CD4-positive, alpha-beta T cell treated with Interleukin-6 for 4 hours (primary cell): ENCODE measurements around the gene SORBS2.
"Not testable (repeated sequence)": the region's sequence is repeated elsewhere in the genome, so short reads cannot be mapped to it uniquely, and the experiment has no call there.

Source experiments
- DNase-seq: peaks from one replicate; pipeline ENCODE4 v3.0.0-alpha.2; 2020; ENCODE audit warnings: mixed read lengths

Gene SORBS2, protein sequence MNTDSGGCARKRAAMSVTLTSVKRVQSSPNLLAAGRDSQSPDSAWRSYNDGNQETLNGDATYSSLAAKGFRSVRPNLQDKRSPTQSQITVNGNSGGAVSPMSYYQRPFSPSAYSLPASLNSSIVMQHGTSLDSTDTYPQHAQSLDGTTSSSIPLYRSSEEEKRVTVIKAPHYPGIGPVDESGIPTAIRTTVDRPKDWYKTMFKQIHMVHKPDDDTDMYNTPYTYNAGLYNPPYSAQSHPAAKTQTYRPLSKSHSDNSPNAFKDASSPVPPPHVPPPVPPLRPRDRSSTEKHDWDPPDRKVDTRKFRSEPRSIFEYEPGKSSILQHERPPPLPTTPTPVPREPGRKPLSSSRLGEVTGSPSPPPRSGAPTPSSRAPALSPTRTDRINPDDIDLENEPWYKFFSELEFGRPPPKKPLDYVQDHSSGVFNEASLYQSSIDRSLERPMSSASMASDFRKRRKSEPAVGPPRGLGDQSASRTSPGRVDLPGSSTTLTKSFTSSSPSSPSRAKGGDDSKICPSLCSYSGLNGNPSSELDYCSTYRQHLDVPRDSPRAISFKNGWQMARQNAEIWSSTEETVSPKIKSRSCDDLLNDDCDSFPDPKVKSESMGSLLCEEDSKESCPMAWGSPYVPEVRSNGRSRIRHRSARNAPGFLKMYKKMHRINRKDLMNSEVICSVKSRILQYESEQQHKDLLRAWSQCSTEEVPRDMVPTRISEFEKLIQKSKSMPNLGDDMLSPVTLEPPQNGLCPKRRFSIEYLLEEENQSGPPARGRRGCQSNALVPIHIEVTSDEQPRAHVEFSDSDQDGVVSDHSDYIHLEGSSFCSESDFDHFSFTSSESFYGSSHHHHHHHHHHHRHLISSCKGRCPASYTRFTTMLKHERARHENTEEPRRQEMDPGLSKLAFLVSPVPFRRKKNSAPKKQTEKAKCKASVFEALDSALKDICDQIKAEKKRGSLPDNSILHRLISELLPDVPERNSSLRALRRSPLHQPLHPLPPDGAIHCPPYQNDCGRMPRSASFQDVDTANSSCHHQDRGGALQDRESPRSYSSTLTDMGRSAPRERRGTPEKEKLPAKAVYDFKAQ (N-terminal part only)

DNA sequence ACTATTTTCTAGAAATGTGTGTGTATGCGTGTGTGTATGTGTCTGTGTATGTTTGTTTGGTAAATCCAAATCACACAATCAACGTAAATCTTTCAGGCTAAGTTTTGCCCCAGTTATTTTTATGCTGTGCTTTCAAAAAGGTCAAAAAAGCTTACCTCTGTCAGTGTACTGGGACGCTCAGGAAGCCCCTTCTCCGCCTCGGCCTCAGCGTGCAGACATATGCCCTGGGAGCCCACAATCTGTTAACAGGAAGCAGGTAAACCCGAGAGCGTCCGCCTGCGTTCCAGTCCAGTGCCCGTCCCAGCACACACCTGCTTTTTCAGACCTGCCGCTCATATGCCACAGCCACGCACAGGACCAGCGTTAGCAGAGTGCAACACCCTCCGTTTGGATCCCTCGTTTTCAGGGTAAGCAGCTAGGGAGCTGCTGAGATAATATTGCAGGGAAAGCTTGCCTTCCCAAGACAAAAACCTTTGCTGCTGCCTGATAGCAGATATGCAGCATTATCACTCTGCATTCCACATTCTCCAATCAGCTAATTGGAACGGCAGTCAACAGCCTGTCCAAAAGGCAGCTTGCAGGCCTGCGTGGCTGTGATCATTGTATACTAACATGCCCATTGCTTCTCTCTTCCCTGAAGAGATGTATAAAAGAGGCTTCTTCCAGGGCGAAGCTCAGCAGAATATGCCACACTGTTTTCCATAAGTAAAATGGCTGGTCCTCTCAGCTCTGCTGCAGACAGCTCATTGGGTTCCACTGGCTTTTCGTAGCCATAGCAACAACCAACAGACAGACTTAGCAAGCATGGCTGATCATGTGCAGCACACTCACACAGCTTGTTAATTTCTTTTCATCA, at the start of gene SORBS2:
Gene SORBS2 (minus strand): TSS at position 686 of the 856 bp plus-strand sequence. CDS start 121,623 bp downstream, outside the sequence.
- no peak for DNase-seq

DNA sequence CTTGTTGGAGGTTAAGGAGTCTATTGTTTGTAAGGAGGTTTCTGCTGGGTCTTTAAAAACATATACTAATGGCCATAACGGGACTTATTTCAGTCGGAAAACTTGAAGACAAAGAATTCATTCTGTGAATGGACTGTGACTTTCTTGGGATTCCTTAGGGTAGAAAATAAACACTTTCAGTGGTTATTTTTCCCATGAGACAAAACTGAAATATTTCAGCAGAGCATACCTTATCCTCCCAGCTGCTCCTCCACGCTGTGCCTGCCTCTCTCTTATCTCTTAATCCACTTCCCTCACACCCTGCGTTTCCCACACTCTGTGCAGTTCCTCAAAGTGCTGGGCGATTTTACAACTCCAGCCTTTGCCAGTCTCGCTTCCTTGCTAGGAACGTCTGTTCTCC, 47.1 kb upstream of the SORBS2 start:
- no peak for DNase-seq

DNA sequence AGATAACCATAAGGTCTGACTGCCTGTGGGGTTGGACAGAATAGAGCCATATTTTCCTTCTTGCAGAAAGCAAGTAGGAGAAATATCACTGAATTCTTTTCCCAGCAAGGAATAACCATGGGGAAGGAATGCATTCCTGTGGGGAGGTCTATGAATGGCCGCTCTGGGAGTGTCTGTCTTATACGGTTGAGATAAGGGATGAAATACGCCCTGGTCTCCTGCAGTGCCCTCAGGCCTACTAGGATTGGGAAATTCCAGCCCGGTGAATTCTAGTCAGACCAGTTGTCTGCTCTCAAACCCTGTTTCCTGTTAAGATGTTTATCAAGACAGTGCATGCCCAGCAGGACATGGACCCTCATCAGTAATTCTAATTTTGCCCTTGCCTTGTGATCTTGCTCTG, 45.6 kb upstream of the SORBS2 start:
- not testable (repeated sequence) for DNase-seq

DNA sequence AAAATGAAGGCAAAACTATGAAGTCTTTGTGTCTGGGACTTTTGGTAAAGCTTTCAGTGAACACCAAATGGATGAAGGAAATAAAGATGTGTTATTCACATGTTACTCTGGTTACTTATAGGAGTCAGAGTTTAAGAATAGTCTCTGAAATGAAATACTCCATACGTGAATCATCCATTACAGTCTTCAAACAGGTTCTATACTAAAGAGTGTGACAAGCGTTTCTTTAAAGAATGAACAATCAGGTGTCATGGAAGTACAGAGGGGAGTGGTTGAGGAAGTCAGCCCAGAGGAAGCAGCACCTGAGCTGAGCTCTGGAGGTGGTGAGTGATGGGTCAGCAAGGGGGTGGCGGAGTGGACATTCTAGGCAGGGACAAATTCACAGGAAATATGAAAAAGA, 41.8 kb upstream of the SORBS2 start:
- DNase-seq = no peak

DNA sequence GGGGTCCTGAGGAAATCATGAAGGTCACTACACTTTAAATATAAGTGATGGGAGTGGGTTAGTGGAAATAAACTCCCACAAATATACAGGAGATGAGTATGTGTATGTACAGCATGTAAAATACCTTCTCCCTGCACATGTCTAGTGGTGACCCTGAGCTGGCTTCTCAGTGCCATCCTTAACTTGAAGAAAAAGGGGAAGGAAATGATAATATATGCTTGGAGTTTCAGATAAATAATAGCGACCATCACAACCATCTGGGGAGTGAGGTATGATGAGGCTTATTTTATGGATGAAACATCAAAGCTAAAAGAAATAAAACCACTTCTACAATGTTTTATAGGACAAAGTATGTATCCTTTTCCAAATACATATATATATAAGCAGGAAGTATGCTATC, 41.0 kb upstream of the SORBS2 start:
- no peak for DNase-seq

DNA sequence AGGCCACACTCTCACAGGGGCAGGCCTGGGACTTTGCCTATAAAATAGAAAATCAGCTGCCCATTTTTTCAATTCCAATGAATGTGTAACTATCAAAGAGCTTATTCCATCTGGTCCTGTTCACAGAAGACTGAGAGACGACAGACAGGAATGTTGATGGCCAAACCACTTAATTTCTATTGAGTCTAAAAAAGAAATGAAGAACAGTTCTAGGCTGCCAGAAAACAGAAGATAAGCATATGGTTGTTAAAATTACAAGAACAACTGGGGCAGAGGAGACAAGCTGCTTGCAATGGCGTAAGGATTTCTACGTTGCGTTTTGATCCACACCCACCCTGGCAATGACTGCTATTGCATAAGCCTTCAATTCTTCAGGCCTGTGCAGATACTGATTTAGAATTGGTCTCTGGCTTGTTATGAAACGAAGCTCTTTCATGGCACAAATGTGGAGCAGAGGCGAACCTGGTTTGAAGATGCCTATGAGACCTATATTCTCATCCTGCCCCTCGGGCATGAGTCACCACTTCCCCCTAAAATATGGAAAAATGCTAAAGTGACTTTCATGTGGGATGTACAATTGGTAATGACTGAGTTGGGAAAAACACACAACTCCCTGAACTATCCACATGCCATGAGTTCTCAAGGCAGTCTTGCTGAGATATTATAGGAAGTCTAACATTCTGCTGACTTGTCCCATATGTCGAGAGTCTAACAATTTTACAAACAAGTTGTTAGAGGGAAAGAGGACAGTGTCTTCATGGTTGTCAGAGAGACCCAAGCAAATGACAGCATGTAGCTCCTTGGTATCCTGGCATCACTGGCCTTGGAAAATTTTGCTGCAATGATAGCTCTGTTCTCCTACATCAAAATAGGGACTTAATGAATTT, 37.9 kb upstream of the SORBS2 start:
- DNase-seq = no peak

DNA sequence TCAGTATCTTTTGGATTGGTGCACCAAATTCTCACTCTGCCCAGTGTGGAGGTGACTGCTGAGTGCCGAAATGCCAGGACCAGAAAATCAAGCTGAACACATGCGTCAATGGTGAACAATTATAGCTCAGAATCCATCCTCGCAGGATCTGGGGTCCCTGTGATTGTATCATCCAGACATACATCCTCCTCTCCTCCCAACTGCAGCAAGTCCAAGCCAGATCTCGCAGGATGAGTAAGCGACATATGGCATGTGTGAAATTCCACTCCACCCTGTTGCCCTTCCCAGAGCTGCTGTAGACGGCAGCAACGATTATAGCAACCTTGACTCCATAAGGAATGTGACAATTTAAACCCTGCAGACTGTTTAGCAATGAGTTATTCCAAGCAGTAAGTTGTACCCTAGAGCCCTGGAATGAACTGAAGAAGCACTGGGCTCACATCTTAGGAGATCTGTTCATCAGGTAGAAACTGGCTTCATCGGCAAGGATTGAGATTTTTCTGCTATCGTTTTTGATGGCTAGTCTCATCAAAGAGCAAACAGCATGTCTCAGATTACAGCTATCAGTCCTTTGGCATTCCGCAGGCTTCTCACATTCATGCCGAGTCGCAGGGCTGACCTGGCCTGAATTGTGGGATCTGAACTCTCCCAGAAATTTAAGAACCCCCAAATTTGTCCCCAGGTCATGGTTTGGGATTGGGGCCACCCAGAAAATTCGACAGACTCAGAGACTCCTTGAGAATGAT, 35.5 kb upstream of the SORBS2 start:
- DNase-seq = no peak

DNA sequence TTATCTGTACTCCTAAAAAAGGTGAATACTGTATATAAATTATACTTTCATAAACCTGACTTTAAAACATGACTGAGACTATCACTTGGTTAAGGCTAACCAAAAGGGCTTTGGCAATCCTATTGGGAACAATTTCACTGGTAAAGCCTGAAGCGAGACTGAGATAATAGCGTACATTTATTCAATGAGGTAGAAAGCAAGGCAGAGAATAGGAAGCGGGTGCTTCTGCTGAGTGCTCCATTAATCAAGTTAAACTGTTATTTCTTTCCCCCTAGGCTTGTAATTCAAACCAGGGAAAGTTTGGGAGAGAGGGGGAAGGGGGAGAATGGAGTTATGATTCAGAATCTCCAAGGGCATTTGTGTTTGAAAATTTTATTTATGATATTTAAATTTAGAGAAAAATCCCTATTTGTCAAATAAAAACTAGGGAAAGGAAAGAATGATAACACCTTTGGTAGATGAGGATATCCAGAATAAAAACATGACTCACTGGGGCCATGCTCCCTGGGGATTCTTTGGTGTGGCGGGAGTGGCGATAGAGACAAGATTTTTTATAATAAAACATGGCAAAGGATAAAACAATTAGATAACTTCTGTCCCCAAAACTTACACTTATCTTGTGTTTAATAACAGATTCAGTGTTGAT, 34.6 kb upstream of the SORBS2 start:
- DNase-seq = no peak

DNA sequence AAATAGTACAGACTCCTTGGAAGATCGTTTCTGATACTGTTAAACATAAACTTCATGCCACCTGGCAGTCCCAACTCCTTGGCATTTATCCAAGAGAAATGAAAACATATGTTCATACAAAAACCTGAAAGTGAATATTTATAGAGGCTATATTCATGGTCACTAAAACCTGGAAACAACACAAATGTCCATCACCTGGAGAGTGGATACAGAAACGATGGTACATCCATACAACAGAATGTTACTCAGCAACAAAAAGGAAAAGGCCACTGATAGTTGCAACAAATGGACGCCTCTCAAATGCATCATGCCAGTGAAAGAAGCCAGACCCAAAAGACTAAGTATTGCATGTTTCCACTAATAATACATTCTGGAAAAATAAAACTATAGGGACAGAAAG, 34.0 kb upstream of the SORBS2 start:
- DNase-seq = no peak

DNA sequence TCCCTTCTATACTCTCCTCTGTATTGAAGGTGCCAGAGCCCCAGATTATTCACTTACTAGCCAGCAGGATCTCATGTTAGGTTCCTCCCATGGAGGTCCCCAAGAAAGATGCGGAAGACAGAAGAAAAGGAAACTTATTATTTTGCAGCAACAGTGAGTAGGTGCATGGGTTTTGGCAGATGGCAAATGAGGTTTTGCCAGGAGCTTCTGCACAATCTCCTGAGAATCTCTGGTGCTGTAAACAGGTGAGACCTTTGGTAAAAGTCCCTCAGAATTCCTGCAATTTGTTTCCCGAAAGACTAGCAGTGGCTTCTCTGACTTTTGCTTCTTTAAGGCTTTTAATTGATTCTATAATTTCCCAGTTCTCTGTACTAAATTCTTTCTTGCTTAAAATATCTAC, 29.5 kb upstream of the SORBS2 start:
- no peak for DNase-seq

DNA sequence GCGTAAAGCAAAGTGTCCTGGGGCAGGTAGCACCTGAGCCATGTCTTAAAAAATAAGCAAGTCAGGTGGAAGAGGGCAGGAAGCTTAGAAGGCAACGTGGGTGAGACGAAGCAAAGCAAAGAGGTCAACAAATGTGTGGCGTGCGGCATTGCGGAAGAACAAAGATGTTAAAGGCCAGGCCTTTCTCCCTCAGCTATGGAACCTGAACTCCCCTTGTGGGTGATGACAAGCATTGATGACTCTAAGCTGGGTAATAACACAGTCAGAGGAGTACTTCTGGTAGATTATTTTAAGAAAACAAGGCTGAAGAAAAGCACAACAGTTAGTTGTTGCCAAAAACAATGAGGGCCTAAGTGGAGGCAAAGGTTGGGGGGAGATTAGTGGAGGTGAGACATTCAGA, 29.0 kb upstream of the SORBS2 start:
- no peak for DNase-seq

DNA sequence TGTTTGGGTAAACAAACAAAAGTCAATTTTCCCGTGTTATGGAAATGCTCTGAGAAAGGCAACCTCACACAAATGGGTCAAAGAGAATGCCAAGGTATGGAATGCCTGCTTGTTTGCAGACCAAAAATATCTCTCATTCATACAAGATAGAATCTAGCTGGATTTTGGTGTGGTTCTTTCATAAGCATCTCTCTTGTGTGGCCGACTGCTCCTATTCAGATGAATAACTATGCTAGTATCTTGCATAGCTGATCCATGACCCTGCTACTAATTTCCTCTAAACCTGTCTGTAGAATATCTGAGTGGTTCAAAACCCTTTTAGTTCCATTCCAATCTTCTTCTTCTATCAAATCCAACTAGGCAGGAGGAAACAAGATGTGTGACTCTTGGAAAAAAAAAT, 28.2 kb upstream of the SORBS2 start:
- DNase-seq = no peak

DNA sequence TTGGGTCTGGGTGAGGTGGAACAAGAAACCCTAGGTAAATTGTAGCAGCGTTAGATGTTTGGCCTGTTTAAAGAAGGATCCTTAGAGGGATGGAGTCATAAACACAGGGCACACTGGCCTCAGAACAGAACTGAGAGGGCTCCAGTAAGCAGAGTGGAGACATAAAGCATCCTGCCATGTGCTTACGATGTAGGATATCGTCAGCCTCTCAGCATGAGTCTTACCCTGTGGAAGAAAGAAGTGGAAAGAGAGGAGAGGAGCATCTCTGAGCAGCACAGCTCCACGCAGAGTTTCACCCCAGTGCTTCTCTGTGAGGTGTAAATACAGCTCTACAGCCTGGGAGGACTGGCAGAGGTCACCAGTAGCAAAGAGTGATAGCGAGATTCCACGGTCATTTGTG, 27.8 kb upstream of the SORBS2 start:
- DNase-seq = no peak

DNA sequence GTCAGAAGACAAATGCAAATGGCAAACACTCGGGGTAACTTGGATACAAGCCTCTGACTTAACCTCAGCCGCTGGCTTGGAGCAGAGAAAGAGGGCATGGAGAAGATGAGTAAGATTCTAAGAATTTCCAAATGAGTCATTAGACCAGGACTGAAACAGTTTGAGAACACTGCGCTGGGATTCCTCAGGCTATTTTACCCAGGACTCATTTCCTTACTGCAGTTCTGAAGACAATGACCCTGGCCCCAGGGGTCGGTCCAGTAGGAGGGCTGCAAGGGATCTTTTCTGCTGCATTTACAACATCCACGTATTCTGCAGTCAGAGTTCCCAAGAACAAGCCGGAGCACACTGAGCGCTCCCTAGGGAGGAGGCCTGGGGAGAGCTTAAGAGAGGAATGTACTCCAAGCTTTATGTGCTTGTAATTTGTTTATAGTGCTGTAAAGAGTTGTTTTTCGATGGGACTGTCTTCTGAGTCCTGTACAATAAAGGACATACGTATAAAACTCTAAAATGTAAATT, 27.3 kb upstream of the SORBS2 start:
- DNase-seq = no peak

DNA sequence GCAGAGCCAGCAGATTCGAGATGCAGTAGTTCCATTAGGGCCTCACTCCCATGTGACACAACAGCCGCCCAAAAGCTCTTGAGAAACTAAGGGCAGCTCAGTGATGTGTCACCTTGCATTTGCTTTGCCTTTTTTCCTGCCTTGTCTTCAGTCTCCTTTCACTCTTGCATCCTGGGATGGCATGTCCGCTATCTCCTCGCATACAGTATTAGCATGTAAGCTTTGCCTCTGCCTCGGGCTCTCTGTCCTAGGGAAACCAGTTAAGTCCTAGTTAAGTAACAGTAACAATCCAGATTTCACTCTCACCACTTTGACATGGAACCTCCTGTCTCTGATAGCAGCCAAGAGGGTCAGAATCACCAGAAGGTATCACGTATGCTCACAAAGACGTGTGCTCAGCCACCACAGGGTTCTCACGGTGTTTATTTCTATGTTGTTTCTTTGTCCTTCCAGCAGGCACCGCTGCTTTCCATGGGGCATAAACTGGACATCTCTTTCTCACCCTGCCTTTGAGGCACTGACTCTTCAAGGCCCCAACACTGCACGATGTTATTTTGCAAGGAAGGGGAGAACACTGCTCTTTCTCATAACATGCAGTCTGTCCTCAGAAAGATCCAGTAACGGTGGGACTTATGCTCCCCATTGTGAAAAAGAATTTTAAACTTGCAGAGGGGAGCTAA, 26.7 kb upstream of the SORBS2 start:
- no peak for DNase-seq

DNA sequence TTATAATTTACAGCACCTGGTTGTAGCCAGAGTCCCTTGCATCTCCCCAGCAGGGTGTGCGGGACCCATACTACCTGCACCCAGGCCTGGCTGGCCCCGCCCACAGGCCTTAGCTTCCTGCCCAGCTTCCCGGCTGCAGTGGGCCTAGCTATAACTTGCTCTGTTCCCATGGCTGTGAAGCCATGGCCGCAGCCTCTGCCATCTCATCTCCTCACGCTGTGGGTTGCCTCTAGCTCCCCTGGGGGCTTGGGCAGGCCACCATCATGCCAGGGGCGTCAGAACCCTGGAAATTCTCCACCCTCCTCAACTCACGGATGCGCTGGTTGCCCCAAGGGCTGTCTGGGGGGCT, 26.1 kb upstream of the SORBS2 start:
- no peak for DNase-seq

DNA sequence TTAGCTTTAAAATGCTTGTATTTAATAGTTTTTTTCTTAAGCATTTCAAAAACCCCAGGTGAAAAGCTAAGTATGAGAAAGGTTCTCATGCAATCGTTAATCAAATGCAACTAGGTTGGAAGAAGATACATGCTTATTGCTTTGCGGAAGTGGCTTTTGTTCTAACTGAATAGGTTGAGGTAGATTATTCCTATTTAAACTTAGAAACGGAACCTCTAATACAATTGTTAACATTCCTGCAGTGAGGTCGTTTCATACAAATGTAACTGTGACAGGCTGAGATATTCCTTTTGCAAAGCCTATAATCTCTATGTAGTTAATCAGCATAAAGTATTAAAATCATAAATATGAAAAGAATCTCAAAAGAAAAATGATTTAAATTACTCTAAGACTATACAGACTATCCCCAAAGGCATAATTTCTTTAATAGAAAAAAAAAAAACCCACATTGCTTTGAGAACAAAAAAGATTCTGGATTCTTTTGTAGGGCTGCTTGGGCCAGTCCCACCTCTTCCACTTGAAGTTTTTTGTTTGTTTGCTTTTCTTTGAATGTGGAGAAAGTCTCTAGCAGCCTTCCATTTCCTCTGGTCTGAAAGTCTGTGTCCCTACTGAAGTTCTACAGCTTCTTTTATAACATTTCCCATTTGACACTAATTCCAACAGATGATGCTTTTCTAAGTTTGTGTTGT, 25.6 kb upstream of the SORBS2 start:
- DNase-seq = no peak

DNA sequence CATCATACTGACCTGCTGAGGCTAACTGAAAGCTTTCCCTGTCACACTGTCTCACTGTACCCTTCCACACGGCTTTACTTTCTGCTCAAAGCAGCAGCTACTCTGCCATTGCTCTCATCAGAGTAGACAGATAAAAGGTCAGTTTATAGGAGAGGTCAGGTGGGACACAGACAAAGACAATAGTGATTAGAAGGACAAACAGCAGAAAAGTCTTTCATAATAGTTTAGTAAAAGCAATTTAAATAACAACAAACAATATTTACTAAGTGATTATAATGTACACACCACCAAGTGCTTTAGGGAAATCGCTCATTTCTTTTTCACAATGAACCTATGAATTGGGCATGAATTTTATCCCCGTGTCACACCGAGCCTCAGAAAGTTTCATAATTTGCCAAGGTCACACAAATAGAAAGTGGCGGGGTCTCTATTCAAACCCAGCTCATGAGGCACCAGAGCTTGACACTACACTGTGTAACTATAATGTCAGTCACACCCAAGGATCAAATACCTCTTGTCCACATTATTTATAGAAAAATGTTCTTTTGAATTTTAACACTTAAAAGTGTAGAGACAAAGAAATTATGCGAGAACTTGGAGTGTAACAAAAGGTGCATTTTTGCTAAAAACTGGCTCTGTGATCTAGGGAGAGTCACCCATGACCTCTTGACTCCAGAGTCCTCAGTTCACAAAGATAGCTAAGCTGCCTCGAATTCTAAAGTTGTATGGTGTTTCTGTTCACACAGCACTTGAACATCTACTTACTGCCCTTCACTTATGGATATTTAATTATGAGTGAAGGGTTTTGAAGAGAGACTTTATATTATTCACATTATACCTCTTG, 24.5 kb upstream of the SORBS2 start:
- DNase-seq = no peak
